Epithelial cell of prostate (primary cell): ENCODE data around the gene DAD1.

Source experiments
- DNase-seq: peaks from one replicate; pipeline ENCODE4 v3.0.0-alpha.2; 2011; ENCODE audit warnings: low read depth, low spot score
- H3K27ac ChIP-seq: fragments of 450-650 bp; 2 replicates; pipeline ENCODE4 v1.5.1; 2017; ENCODE audit warnings: mild to moderate bottlenecking

DAD1 gene

DNA sequence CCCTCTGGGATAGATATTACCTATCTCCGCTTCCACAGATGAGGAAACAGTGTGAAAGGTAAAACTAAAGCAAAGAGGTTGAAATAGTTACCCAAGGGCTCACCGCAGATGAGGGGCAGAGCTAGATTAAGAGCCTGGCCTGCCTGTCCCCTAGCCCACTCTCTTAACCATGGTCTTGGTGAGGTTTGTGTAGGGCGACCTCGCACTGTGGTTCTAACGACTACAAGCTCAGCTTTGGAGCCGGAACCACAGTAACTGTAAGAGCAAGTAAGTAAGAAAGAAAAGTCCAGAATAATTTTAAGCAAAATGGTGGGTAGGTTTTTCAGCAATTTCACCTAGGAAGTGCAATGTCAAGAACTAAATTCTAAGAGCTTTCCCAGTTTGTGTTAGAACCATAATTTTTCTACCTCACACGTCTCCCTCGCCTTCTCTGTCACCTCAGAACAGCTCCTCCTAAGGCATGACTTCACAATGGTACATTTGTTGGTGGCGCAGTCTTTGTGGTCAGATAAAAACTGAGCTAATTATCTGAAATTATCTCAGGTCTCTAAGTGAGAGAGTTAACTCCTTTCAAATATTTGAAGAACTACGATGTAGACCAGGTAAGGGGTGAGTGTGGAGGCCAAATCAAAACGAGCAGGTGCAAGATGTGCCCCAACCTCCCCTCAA is 64.8 kb downstream of the DAD1 start:
- DNase-seq, result no peak
- no peak overlapping the region for H3K27ac ChIP-seq

DNA sequence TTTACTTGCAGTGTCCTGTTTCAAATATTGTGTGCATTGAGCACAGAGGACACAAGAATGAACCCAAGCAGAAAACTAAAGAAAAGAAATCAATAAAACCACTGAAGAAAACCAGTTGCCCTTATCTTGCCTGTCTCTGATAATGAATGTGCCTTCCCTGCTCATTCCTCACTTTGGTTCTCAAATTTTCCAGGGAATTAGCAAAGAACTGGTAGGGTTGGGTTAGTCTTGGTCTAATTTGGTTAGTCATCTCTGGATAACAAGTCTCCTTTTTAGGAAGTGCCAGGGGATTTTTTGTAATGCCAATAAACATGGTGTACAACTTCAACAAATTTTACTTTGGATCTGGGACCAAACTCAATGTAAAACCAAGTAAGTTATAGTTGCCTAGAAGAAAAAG is 65.7 kb downstream of the DAD1 start:
- H3K27ac ChIP-seq, result no peak overlapping the region

DNA sequence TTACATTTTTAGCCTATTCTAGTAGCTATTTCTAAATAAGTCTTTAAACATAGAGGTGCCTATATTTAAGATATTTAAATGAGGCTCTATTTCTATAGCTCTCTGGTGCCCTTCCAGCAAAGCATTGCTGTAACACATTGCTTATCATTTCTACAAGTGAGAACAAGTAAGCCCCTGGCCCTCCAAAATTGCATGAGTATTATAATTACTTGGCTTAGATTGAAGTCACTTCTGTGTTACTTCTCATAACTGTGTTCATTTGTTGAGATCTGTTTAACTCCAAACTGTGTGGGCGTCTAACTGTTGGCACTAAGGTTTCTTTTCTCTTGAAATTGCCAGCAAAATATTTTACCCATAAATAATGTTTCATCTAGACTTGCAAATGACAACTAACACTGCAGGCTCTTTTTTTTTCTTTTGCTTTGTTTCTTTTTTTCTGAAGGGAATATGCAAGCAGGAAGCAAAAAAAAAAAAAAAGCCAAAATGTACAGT is 66.5 kb downstream of the DAD1 start:
- DNase-seq, result no peak
- no peak overlapping the region for H3K27ac ChIP-seq

More for the DNA sequence above, 65.7 kb downstream of the DAD1 start:
- no peak for DNase-seq

DNA sequence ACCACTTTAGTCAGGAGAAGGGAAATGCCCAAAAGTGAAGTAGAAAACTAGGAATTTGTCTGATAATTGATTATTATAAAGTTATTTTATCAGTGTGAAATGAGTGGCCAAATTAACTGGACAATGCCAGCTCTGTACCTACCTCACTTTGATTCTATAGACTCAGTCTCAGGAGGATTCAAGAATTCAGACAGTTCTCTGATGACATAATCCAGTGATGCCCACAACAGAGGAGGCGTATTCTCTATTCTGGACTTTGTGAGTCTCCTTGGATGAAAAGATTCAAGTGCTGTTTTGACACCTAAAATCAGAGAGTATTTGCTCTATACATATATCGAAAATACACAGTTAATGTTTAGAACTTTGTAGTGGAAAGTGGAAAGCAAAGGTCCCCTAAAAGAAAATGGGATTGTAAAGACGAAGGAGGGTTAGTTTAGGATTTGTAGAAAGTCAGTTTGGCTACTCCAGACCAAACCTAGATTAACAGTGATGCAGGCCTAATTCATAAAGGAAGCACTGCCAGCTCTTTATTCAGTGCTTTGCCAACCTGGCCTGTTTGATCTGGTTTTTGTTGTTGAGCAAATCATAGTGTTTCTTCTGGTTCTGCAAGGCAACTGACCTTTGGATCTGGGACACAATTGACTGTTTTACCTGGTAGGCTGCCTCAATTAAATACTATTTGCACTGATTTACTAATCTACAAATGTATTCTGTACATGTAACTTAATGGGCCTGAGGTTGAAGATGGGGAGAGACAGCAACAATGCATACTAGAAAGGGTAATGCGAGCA is 67.4 kb downstream of the DAD1 start:
- DNase-seq, result no peak
- H3K27ac ChIP-seq, result no peak overlapping the region

DNA sequence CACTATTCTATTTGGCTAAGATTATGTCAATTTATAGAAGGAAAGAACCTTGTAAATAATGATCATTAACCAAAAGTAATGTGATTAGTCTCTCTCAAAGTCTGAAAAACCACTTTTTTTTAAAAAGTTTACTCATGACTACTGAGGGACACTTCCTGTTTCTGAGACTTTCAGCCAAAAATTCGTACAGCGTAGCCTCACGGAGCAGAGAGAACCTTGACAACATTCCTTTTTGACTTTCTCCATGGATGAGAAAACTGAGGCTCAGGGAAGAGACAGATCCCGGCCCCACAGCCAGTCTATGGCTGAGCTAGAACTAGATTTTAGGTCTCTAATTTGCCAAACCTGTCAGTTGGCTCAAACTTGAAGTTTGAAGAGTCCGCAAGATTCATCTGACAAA is 68.2 kb downstream of the DAD1 start:
- H3K27ac ChIP-seq, result no peak overlapping the region
- DNase-seq, result no peak

DNA sequence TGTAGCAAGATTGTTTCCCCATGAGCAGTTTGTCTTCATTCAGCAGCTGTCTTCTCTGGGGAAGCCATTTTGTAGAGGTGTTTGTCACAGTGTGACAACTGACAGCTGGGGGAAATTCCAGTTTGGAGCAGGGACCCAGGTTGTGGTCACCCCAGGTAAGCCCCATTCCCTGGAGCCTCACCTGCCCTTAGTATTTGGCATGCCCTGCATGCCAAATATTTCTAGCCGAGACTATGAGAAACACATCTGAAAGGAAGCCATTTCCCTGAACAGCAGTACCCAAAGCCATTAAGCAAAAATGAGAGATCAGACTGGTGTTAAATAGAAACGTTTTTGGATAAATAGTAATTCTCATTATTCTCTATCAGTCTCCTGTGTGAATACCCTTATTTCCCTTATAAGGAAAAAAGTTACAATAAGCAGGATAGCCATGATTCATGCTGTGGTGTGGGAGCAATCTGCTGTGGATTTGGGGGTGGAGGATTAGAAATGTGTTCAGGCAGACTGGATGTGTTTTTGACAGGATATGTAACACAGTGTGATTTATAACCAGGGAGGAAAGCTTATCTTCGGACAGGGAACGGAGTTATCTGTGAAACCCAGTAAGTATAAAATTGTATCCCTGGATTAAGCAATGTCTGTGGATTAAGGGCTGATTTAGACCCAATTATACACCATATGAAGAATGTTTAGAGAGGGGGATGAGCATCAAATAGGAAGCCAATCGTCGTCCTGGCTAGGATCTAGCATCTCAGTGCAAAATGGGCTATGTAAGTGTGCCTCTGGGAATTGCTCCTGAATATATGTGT is 68.9 kb downstream of the DAD1 start:
- peak overlapping the region; percentile 53 for H3K27ac ChIP-seq
- DNase-seq, result no peak

DNA sequence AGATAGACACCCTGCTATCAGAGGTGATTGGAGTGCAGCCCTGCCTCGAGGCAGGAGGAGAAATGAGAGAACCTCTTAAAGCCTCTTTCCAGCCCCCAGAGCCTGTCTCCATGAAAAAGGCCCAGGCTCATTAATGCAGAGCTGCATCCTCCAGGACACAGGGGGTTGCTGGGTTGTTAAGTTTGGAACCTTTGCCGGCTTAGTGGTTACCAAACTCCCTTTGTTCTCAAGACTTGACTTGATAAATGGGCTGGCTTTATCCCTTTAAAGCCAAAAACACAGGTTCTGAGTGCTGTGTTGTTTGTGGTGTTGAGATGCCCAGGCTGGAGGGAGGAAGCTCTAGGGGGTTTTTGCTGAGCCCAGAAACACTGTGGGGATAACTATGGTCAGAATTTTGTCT is 71.0 kb downstream of the DAD1 start:
- no peak overlapping the region for H3K27ac ChIP-seq
- no peak for DNase-seq

DNA sequence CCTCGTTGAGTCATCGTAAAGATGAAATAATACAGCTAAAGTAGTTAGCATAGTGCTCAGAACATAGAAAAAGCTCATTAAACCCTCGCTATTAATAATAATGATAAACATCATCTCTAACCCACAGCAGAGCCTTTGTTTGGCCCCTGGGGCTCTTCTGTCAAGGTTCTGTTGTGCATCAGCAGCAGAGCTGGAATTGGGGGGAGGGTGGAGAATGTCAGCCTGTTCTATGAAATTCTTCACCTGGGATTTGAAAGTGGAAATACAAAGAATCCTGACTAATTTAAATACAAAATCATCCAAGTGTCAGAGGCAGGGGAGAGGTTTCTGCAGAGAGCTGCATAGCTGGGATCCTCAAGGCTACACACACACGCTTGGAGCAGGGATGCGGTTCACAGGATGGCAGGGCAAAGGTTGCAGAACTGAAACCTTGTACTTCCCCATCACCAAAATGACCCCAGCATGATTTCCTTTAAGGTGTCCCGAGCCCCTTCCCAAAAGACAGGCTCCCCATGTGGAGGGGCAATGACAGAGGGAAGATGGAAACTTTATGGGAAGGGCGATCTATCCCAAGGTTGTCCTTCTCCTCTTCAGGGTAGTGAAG is 71.8 kb downstream of the DAD1 start:
- H3K27ac ChIP-seq, result no peak overlapping the region
- no peak for DNase-seq

DNA sequence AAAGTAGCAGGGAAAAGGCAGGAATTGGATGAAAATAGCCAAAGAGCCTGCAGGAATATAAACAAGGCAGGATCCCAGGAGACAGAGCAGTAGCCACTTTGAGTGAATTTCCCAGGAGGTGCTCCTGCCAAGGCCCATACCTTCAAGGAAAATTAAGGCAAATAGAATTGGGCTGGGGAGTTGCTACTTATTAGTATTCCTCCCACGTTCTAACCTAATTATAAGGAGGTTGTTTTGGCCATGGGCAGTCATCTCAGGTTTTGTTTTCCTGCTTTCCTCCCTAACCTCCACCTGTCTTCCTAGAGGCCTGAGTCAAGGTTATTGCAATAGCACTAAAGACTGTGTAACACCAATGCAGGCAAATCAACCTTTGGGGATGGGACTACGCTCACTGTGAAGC is 73.1 kb downstream of the DAD1 start:
- DNase-seq, result no peak
- no peak overlapping the region for H3K27ac ChIP-seq
